T47D (cell line): Measurements from ENCODE around the gene EPHA3.
A peak's percentile ranks its signal among the peaks of the same experiment; 100 is the strongest.

ENCODE experiments used
- DNase-seq, 2 experiments: peaks; one replicate each; pipeline versions ENCODE4 v3.0.0 to v3.0.0-alpha.2; 2011 to 2012; ENCODE audit warnings: low read depth in 1 of 2, low spot score in 1 of 2
- JUND ChIP-seq: IDR thresholded peaks from 2 replicates; pipeline ENCODE4 v1.6.1; 2012; ENCODE audit warnings: low read depth
- in situ Hi-C: cut with HindIII; loops from 2 replicates; pipeline ENCODE4 v1.10.0; 2016; ENCODE audit warnings: low sequenced_read_pairs, low pct_unique_long_range_greater_than_20kb

Gene EPHA3

DNA sequence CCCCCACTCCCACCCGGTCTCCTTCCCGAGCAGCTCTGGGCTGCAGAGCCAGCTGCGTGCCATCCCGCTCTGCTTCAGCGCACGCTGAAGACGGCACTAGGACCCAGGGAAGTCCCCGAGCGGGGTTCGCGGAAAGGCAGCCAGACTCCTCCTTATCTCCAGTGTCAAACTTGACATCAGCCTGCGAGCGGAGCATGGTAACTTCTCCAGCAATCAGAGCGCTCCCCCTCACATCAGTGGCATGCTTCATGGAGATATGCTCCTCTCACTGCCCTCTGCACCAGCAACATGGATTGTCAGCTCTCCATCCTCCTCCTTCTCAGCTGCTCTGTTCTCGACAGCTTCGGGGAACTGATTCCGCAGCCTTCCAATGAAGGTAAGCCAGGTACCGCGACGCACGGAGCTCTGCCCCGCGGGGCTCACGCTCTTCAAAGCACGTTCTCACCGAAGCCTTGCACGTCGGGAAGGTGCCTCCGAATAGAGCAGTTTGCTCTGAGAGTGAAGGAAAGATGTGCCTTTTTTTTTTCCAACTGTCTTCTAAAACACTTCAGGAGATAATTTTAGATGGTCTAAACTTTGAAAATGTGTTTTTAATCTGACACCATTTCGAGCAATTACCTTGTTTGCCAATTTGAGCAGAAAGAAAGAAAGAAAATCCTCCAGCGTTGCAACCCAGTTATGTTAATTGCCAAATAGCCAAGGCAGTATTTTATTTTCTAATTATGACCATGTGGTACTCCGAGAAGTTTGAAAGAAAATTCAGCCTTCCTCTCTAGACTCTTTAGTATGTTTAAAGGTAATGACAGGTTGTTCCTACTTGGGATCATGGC, at the start of gene EPHA3:
Gene EPHA3, plus strand, starts transcription at position 161 of the 830 bp plus-strand sequence. Its CDS starts 128 bp downstream, at position 289.
- in situ Hi-C loops: no loop called here
- TF ChIP-seq JUND: no peak
- DNase-seq: peak; percentile 10 to 20

GRCh38 chr3:89058371-89058770, 49.0 kb upstream of the EPHA3 start:
- in situ Hi-C loops: no loop called here
- DNase-seq: no peak
- TF ChIP-seq JUND: no peak

- TF ChIP-seq JUND: no peak
- DNase-seq: peak in 1 of 2 experiments; percentile 29
Measured at GRCh38 chr3:89059211-89059925, 48.1 kb upstream of the EPHA3 start.

GRCh38 chr3:89061259-89061658, 46.2 kb upstream of the EPHA3 start:
- TF ChIP-seq JUND: no peak
- no peak for DNase-seq
- in situ Hi-C loops: no loop called here

More at GRCh38 chr3:89059211-89059925, 48.1 kb upstream of the EPHA3 start:
- in situ Hi-C loops: no loop called here

GRCh38 chr3:89067736-89068135, 39.7 kb upstream of the EPHA3 start:
- in situ Hi-C loops: no loop called here
- no peak for TF ChIP-seq JUND

DNA sequence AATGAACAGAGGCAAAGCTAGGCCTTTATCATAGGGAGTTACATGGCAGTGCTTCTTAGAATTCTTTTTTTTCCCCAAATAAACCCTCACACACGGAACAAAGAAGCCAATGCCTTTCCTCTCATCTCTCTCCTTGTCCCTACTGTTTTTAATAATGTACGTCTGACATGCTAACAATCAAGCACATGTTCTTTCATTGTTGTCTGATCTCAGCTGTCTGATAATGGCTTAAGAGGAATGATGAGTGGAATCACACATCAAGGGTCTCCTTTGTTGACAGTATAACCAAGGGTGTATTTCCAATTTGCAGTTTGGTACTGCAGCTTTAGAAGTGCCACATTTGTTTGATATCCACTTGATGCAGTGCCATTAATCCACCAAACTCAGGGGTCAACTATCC, 34.8 kb upstream of the EPHA3 start:
- DNase-seq: no peak
- in situ Hi-C loops: no loop called here
- no peak for TF ChIP-seq JUND

More at GRCh38 chr3:89067736-89068135, 39.7 kb upstream of the EPHA3 start:
- DNase-seq: no peak

DNA sequence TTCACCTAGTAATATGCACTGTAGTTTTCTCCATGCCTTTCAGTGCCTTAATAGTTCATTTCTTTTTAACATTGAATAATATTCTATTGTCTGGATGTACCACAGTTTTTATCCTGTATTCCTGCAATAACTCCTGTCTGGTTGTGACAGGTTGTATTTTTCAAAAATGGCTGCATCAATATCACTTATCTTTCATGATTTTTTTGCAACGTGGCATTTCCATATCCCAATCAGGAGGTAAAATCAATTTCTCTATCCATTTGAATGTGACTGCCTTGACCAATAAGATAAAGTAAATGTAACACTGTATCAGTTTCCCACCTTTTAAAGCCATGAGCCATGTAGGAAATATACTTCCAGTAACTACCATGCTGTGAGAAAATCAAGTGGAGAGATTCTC, 27.5 kb upstream of the EPHA3 start:
- TF ChIP-seq JUND: no peak
- in situ Hi-C loops: no loop called here
- DNase-seq: no peak

GRCh38 chr3:89087851-89088250, 19.6 kb upstream of the EPHA3 start:
- no peak for DNase-seq
- no peak for TF ChIP-seq JUND

GRCh38 chr3:89098173-89098572, 9.2 kb upstream of the EPHA3 start:
- TF ChIP-seq JUND: no peak
- in situ Hi-C loops: no loop called here
- no peak for DNase-seq

More at GRCh38 chr3:89087851-89088250, 19.6 kb upstream of the EPHA3 start:
- in situ Hi-C loops: no loop called here

- TF ChIP-seq JUND: no peak
- DNase-seq: peak in 1 of 2 experiments; percentile 58
- in situ Hi-C loops: no loop called here
Measured at GRCh38 chr3:89098964-89099585, 8.3 kb upstream of the EPHA3 start.

- in situ Hi-C loops: no loop called here
- no peak for DNase-seq
- no peak for TF ChIP-seq JUND
Measured at GRCh38 chr3:89101251-89101650, 6.2 kb upstream of the EPHA3 start.

DNA sequence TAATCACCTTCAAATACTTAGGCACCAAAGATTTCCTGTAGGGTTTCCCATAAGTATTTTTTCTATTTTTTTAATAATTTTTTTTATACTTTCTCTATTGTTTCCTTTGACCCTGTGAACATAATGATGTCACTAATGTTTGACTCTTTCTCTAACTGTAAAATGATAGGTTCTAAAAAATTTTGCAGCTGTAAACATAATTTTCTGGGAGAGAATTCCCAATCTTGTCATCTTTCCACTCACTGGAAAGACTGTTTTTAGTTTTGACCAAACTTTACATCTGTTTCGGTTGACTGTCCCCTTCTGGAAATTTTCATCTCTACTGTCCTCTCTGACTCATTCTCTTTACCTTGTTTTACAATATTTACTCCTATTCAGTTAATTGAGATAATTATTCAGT, 5.5 kb upstream of the EPHA3 start:
- in situ Hi-C loops: no loop called here
- no peak for TF ChIP-seq JUND

GRCh38 chr3:89104499-89104898, 2.9 kb upstream of the EPHA3 start:
- in situ Hi-C loops: no loop called here
- DNase-seq: no peak
- no peak for TF ChIP-seq JUND

More for the DNA sequence above, 5.5 kb upstream of the EPHA3 start:
- no peak for DNase-seq
